Lung (tissue), 12 donors: ENCODE measurements around the gene PDK4. TPM values are rescaled to one million over a fixed set of nuclear protein-coding genes. Genes with fewer than 3 reads are reported as not detected.

ENCODE experiments used
- ATAC-seq: fragments of 200-7000 bp; cut with Tn5 transposase; one replicate; pipeline ENCODE4 v1.9.1; 2020; ENCODE audit warnings: moderate number of reproducible peaks; ENCODE audit not compliant: insufficient read depth, low FRiP score
- DNase-seq, 3 donors: peaks; one replicate each; pipeline ENCODE4 v3.0.0-alpha.2; 2013 to 2017
- H3K27ac ChIP-seq, 2 donors: one replicate each; pipeline ENCODE4 v1.5.1; 2013; ENCODE audit warnings: mild to moderate bottlenecking in 2 of 2, moderate library complexity in 2 of 2, control low read depth in 1 of 2, inconsistent platforms in 1 of 2, low read depth in 1 of 2, low read length in 1 of 2
- H3K27me3 ChIP-seq, 3 donors: one replicate each; pipeline ENCODE4 v1.5.1; 2013; ENCODE audit warnings: low read length in 2 of 3; ENCODE audit not compliant: control insufficient read depth in 3 of 3, insufficient read depth in 3 of 3
- H3K36me3 ChIP-seq, 4 donors: one replicate each; pipeline ENCODE4 v1.5.1; 2013; ENCODE audit warnings: low read length in 4 of 4, mild to moderate bottlenecking in 1 of 4, moderate library complexity in 1 of 4; ENCODE audit not compliant: control insufficient read depth in 4 of 4, insufficient read depth in 4 of 4
- H3K4me1 ChIP-seq, 5 donors: one replicate each; pipeline ENCODE4 v1.5.1; 2013; ENCODE audit warnings: low read length in 5 of 5, mild to moderate bottlenecking in 2 of 5, moderate library complexity in 1 of 5; ENCODE audit not compliant: control insufficient read depth in 5 of 5, insufficient read depth in 5 of 5
- H3K4me3 ChIP-seq: one replicate; pipeline ENCODE4 v1.5.1; 2013; ENCODE audit warnings: mild to moderate bottlenecking, control low read depth, moderate library complexity
- H3K9ac ChIP-seq, 2 donors: one replicate each; pipeline ENCODE4 v1.5.1; 2013; ENCODE audit warnings: low read length in 2 of 2, control low read depth in 1 of 2; ENCODE audit not compliant: insufficient read depth in 1 of 2
- H3K9me3 ChIP-seq, 4 donors: one replicate each; pipeline ENCODE4 v1.5.1; 2013; ENCODE audit warnings: low read length in 3 of 4, mild to moderate bottlenecking in 1 of 4, moderate library complexity in 1 of 4; ENCODE audit not compliant: control insufficient read depth in 4 of 4, insufficient read depth in 3 of 4
- CTCF ChIP-seq: IDR thresholded peaks from 2 replicates; pipeline ENCODE4 v1.5.1; 2012; ENCODE audit warnings: mild to moderate bottlenecking; ENCODE audit errors: control extremely low read depth, extremely low read depth
- WGBS, 2 donors: extraction: QIAGEN DNeasy Blood & Tissue Kit; methylation state at CpG; one replicate each; pipeline ENCODE4 v1.1.7; 2013; 5-methylcytosine and 5-hydroxymethylcytosine counted together
- polyA plus RNA-seq, 2 donors: library from polyadenylated mRNA; stranded (reverse); fragments of 200-250 nt; gene quantifications; one replicate each; pipeline ENCODE4 v1.2.1, GENCODE V29; 2013
- total RNA-seq, 2 donors: library from RNA; depleted of rRNA in 1 of 2; stranded (reverse); fragments of >200 nt in 1 of 2; gene quantifications; one replicate each; pipeline ENCODE4 v1.2.1, GENCODE V29; 2014 to 2021
- donor health status: control.
- donor health status: control.
- donor health status: Bipolar disorder and iron deficiency.
- donor health status: healthy.
- donor health status: DM: yes; HTN: yes; CAD: no.

Gene PDK4
- total and polyA plus RNA-seq, 4 donors, result 20.1 to 86.9 (median 35.1) TPM

GRCh38 chr7:95594185-95594584, 2.1 kb downstream of the PDK4 start:
- Histone ChIP-seq H3K27me3 (no peaks in the 10 kb centered on the region), H3K4me3 (peak overlapping the region; percentile 37), H3K36me3 (peaks cover under 1 to 16% (median 9%) of the 10 kb centered on the region in 4 donors), H3K9me3 (peaks cover 0 to 4% (median 0%) of the 10 kb centered on the region in 4 donors), H3K4me1 (peaks cover 2 to 29% (median 11%) of the 10 kb centered on the region in 5 donors), H3K9ac (no peak overlapping the region), H3K27ac (peak overlapping the region in 1 of 2 donors; percentile 92)
- TF ChIP-seq CTCF, result no peak
- no peak for DNase-seq
- ATAC-seq, result no peak

GRCh38 chr7:95593343-95593742, 3.0 kb downstream of the PDK4 start:
- H3K4me3 ChIP-seq, result no peak overlapping the region
- no peak overlapping the region for H3K9ac ChIP-seq
- DNase-seq, result no peak
- H3K27me3 ChIP-seq, result no peaks in the 10 kb centered on the region
- peaks cover 0 to 4% (median 0%) of the 10 kb centered on the region in 4 donors for H3K9me3 ChIP-seq
- peak overlapping the region in 1 of 2 donors; percentile 67 for H3K27ac ChIP-seq
- ATAC-seq, result no peak
- peaks cover 2 to 29% (median 11%) of the 10 kb centered on the region in 5 donors for H3K4me1 ChIP-seq
- TF ChIP-seq CTCF, result no peak
- WGBS, 2 donors, result 79 to 85% methylated on average over 2 of the region's 2 CpGs
- H3K36me3 ChIP-seq, result peaks cover 6 to 24% (median 15%) of the 10 kb centered on the region in 4 donors

- Histone ChIP-seq H3K9me3 (peaks cover 0 to 4% (median 0%) of the 10 kb centered on the region in 4 donors), H3K4me1 (peaks cover 2 to 29% (median 11%) of the 10 kb centered on the region in 5 donors), H3K27ac (peak overlapping the region in 1 of 2 donors; percentile 79), H3K36me3 (peaks cover 9 to 26% (median 19%) of the 10 kb centered on the region in 4 donors), H3K27me3 (no peaks in the 10 kb centered on the region), H3K9ac (no peak overlapping the region), H3K4me3 (no peak overlapping the region)
- no peak for TF ChIP-seq CTCF
- DNase-seq, result no peak
- 91 to 94% methylated on average over 5 of the region's 5 CpGs for WGBS, 2 donors
- ATAC-seq, result no peak
Observed at GRCh38 chr7:95592570-95592969, 3.7 kb downstream of the PDK4 start.
